AG04449 (cell line): Measurements from ENCODE around the gene RDH16.
A peak's percentile ranks its signal among the peaks of the same experiment; 100 is the strongest.

ENCODE experiments used
- CTCF ChIA-PET: fragments of 350-600 bp; formaldehyde crosslinking; extraction: SDS; loops from one replicate; lab custom pipeline; 2021; ENCODE audit warnings: antibody characterized with exemption; lab: Yijun Ruan, JAX
- POLR2A ChIA-PET: fragments of 400-600, 350-600 bp; formaldehyde crosslinking; extraction: SDS; loops from one replicate; lab custom pipeline; 2020; ENCODE audit warnings: antibody characterized with exemption, inconsistent platforms; lab: Yijun Ruan, JAX
- DNase-seq: peaks from one replicate; pipeline ENCODE4 v3.0.0-alpha.2; 2010; ENCODE audit warnings: low read depth, low spot score
- H3K4me3 ChIP-seq: 2 replicates; pipeline ENCODE4 v1.5.1; 2011; ENCODE audit warnings: low read depth, mild to moderate bottlenecking, control low read depth, low read length
- TF ChIP-seq, protein P1 (sequence below): IDR thresholded peaks from one replicate; pipeline ENCODE4 v1.5.1; 2011; ENCODE audit warnings: mild to moderate bottlenecking, moderate library complexity, low read length, control low read depth, inconsistent platforms; ENCODE audit not compliant: insufficient read depth; ENCODE audit errors: missing control alignments

Gene RDH16, protein sequence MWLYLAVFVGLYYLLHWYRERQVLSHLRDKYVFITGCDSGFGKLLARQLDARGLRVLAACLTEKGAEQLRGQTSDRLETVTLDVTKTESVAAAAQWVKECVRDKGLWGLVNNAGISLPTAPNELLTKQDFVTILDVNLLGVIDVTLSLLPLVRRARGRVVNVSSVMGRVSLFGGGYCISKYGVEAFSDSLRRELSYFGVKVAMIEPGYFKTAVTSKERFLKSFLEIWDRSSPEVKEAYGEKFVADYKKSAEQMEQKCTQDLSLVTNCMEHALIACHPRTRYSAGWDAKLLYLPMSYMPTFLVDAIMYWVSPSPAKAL

DNA sequence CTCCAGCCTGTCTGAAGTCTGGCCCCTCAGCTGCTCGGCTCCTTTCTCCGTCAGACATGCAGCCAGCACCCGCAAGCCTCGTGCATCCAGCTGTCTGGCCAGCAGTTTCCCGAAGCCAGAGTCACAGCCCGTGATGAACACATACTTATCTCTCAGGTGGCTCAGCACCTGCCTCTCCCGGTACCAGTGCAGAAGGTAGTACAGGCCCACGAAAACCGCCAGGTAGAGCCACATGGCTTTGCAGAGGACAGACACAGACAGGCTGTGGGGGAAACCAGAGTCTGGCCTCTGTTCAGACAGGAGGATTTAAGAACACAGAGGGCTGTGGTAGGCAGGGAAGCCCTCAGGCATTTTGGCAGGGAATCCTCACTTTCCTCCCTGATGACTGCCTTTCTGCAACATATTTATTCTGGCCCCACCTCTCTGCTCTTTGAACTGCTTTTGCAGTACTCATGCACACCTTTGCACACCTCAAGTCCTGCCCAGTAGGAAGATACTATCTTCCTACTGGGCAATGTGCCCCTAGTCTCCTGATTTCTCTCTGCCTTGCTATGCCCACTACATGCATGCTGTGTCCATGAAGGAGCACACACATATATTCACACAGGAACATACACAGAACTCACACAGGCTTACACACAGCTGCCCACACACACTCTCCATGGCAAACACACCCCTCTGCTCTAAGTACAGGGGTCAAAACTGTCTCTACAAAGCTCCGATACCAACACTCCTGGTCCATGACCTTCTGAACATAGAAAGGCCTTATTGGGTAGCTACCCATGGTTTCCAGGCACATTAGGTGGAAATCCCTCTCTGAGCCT lies at the start of gene RDH16:
Gene RDH16, minus strand, starts transcription at position 380 of the 824 bp plus-strand sequence. Its CDS starts 146 bp downstream, at position 234.
- POLR2A ChIA-PET, result no interaction called here
- no peak for DNase-seq
- no peak within 1 kb of the TSS for H3K4me3 ChIP-seq
- CTCF ChIA-PET, result no interaction called here
- TF ChIP-seq, protein P1, sequence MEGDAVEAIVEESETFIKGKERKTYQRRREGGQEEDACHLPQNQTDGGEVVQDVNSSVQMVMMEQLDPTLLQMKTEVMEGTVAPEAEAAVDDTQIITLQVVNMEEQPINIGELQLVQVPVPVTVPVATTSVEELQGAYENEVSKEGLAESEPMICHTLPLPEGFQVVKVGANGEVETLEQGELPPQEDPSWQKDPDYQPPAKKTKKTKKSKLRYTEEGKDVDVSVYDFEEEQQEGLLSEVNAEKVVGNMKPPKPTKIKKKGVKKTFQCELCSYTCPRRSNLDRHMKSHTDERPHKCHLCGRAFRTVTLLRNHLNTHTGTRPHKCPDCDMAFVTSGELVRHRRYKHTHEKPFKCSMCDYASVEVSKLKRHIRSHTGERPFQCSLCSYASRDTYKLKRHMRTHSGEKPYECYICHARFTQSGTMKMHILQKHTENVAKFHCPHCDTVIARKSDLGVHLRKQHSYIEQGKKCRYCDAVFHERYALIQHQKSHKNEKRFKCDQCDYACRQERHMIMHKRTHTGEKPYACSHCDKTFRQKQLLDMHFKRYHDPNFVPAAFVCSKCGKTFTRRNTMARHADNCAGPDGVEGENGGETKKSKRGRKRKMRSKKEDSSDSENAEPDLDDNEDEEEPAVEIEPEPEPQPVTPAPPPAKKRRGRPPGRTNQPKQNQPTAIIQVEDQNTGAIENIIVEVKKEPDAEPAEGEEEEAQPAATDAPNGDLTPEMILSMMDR, result no peak

DNA sequence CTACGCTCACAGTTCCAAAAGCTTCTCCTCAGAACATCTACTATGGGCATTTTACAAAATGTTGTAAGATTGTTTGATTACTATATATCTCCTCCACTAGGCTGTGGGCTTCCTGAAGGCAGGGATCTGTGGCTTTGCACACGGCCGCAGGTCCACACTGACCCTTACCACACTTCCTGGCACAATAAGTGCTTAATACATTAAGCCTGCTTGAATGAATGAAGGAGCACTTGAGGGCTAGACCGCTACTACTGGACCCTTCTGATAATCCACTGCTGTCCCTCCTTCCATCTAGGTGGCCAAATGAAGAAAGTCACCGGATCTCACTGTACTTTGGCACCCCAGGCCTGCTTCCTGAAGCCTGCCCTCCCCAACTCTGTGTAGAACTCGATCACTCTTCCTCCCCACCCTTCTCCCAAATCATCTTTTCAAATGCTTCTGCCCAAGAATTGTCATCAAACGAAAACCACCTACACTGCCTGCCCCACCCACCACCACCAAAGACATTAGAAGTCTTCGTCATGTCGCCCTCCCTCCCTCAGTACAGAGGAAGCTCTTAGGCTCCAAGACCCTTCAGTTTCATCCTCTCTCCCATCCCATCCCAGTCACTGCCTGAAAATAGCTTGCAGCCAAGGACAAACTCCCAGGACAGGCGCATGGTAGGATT lies 49.5 kb upstream of the RDH16 start:
- peak overlapping the region; percentile 52 for H3K4me3 ChIP-seq
- no peak for DNase-seq
- POLR2A ChIA-PET, result no interaction called here
- CTCF ChIA-PET, result interaction anchor here (0.7 to 19.3 kb wide), 16 partner anchors 12 to 248 kb away, joined by 3 to 500 read pairs (median 8); partner anchors contain the start of genes HSD17B6, MYO1A, PRIM1 and STAT6
- TF ChIP-seq, protein P1, result no peak

DNA sequence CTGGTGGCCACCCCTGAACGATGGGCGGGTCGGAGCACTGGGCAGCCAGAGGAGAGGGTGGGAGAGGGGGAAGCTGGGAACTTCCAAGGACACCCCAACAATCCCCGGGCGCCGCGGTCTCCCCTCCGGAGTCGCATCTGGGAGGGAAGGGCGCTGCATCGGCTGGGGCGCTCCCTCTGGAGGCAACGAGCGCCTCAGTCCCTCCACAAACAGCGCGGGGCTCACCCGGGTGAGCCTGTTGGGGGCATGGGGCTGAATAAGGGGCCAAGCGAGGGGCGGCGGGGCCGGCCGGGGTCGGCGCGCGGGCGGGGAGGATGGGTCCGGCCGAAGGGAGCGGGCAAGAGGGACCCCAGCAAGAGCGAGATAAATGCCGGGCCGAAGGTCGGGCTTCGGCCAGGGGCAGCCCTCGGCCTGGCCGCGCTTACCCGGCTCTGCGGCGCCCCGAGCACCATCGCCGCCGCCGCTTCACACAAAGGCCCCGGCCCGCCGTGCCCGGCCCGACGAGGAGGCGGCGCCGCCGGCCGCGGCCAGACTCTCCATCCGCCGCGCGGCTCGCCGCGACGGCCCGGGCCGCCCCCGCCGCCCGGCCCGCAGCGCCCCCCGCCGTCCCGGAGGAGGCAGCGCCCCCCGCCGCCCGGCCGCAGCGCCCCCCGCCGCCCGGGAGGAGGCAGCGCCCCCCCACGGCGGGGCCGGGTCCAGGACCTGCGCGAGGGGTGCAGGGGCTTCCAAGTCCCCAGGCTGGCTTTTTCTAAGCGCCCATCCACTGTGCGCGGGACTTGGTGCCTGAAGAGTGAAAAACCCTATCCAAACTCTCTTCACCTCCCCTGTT lies 48.8 kb upstream of the RDH16 start, which contains the start of gene ZBTB39:
Gene ZBTB39, minus strand, starts transcription at position 567 of the 829 bp plus-strand sequence. CDS start 1,629 bp downstream, outside the sequence.
- TF ChIP-seq, protein P1, result peak; percentile 64
- H3K4me3 ChIP-seq, result peak within 1 kb of the TSS; percentile 78
- no peak for DNase-seq
- ChIA-PET POLR2A (interaction anchor here (1.1 kb wide), 1 partner anchor 106 kb away, joined by 3 read pairs; no protein-coding TSS in a partner anchor), CTCF (interaction anchor here (0.9 to 19.3 kb wide), 24 partner anchors 10 to 371 kb away, joined by 3 to 500 read pairs (median 6); partner anchors contain the start of genes HSD17B6, MYO1A, PRIM1 and STAT6)

DNA sequence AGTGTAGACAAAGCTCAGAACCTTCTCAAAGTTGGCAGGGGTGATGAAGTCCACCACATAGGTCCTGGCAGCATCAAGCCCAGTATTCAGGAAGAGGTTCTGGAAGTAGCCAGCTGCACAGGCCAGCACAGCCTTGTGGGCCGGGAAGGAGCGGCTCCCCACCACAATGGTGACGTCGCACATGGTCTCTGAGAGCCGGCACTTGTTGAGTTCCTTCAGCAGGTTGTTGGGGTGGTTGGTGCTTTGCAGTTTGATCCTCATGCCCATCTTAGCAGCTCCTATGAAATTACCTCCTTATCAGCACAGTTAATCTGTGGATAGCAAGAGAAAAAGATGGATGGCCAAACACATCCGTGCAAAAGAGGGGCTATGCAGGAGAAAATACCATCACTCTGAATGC lies 47.2 kb upstream of the RDH16 start:
- TF ChIP-seq, protein P1, result no peak
- H3K4me3 ChIP-seq, result no peak overlapping the region
- POLR2A ChIA-PET, result no interaction called here
- DNase-seq, result no peak
- CTCF ChIA-PET, result interaction anchor here (0.9 to 19.3 kb wide), 21 partner anchors 8 to 426 kb away, joined by 3 to 500 read pairs (median 5); partner anchors contain the start of genes HSD17B6, MYO1A, PRIM1 and STAT6

DNA sequence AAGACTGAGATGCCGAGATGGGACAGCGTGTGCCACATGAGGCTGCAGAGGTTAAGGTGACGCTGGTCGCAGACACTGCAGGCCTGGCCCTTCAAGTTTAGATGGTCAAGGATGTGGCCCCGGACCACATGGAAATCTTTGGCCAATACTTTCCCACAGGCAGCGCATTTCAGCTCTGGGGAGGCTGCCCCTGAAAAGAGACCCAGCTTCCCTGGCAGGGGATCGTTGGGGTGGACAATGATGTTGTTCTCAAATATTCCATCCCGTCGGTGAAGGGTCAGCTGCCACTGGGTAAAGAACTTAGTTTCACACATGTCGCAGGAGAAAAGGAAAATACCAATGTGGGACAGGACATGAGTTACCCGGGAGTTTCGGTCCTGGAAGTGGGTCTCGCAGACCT lies 46.0 kb upstream of the RDH16 start:
- ChIA-PET CTCF (interaction anchor here (1.0 to 19.3 kb wide), 8 partner anchors 9 to 245 kb away, joined by 4 to 500 read pairs (median 54); partner anchors contain the start of genes HSD17B6, PRIM1 and TAC3), POLR2A (no interaction called here)
- no peak for DNase-seq
- TF ChIP-seq, protein P1, result no peak
- no peak overlapping the region for H3K4me3 ChIP-seq
